Caco-2 (cell line): ENCODE measurements around the gene CDH13. TPM values are rescaled to one million over a fixed set of nuclear protein-coding genes. Genes with fewer than 3 reads are reported as not detected.

Experiments
- BruUV-seq: library from RNA; stranded (reverse); fragments of 400-500 nt; replicated peaks from 2 replicates; lab custom pipeline; 2021; lab: Mats Ljungman, UMichigan
- CTCF ChIA-PET: fragments of 300-600 bp; sonication (Branson Sonifier 250); formaldehyde crosslinking; loops from one replicate; lab custom pipeline; 2022; ENCODE audit warnings: antibody characterized with exemption; lab: Charles Lee
- POLR2A ChIA-PET: fragments of 300-600 bp; sonication (Branson Sonifier 250); formaldehyde crosslinking; loops from one replicate; lab custom pipeline; 2022; ENCODE audit warnings: antibody characterized with exemption; lab: Charles Lee
- DNase-seq, 2 experiments: peaks; one replicate each; pipeline versions ENCODE4 v3.0.0 to v3.0.0-alpha.2; 2020 to 2022
- H3K27me3 ChIP-seq: replicated peaks from 2 replicates; pipeline ENCODE4 v1.6.0; 2011; ENCODE audit warnings: low read length; ENCODE audit not compliant: control insufficient read depth, insufficient read depth
- H3K36me3 ChIP-seq: 2 replicates; pipeline ENCODE4 v1.5.1; 2011; ENCODE audit warnings: low read length; ENCODE audit not compliant: control insufficient read depth, insufficient read depth
- H3K4me1 ChIP-seq: fragments of 250-450 bp; sonication (Bioruptor Pico); 2 replicates; pipeline ENCODE4 v1.5.1; 2020; ENCODE audit warnings: mild to moderate bottlenecking
- H3K4me3 ChIP-seq: 2 replicates; pipeline ENCODE4 v1.5.1; 2011; ENCODE audit warnings: low read depth, mild to moderate bottlenecking, control low read depth, low read length
- H3K9me3 ChIP-seq: fragments of 250-450 bp; sonication (Bioruptor Pico); 2 replicates; pipeline ENCODE4 v1.5.1; 2020; ENCODE audit warnings: mild to moderate bottlenecking, moderate library complexity
- H3K27ac Mint-ChIP-seq: one replicate; pipeline ENCODE4 v1.8.0; 2022; ENCODE audit warnings: mixed read lengths; ENCODE audit not compliant: unreplicated experiment
- H3K27me3 Mint-ChIP-seq: one replicate; pipeline ENCODE4 v1.8.0; 2022; ENCODE audit warnings: mixed read lengths; ENCODE audit not compliant: insufficient read depth, unreplicated experiment
- H3K36me3 Mint-ChIP-seq: one replicate; pipeline ENCODE4 v1.8.0; 2022; ENCODE audit warnings: mild to moderate bottlenecking, mixed read lengths; ENCODE audit not compliant: insufficient read depth, unreplicated experiment
- H3K4me1 Mint-ChIP-seq: one replicate; pipeline ENCODE4 v1.8.0; 2022; ENCODE audit warnings: low read depth, mixed read lengths; ENCODE audit not compliant: unreplicated experiment
- H3K4me3 Mint-ChIP-seq: one replicate; pipeline ENCODE4 v1.8.0; 2022; ENCODE audit warnings: mild to moderate bottlenecking, moderate library complexity, mixed read lengths; ENCODE audit not compliant: unreplicated experiment
- H3K9me3 Mint-ChIP-seq: one replicate; pipeline ENCODE4 v1.8.0; 2022; ENCODE audit warnings: mixed read lengths; ENCODE audit not compliant: unreplicated experiment
- intact Hi-C: fragments of 100-400 bp; cut with micrococcal nuclease; formaldehyde crosslinking; loops from one replicate; pipeline ENCODE4 v1.10.0; 2022; ENCODE audit not compliant: unreplicated experiment
- total RNA-seq: library from RNA; stranded (reverse); gene quantifications from 2 replicates; pipeline ENCODE4 v1.2.3, GENCODE V29; 2022
- TF ChIP-seq, protein P1 (sequence below), 2 experiments: fragments of 200-600 bp in 1 of 2; IDR thresholded peaks; 1 replicate in 1 of 2; 2 replicates in 1 of 2; pipeline versions ENCODE4 v1.5.1 to v1.8.0; 2011 to 2022; ENCODE audit warnings: antibody characterized with exemption in 1 of 2, control low read depth in 1 of 2, inconsistent platforms in 1 of 2, low read depth in 1 of 2, low read length in 1 of 2, mild to moderate bottlenecking in 1 of 2, moderate library complexity in 1 of 2; ENCODE audit not compliant: insufficient read depth in 1 of 2, severe bottlenecking in 1 of 2, unreplicated experiment in 1 of 2

The CDH13 gene
- total RNA-seq, 1 experiment from 2014 or later = 2.2 TPM

DNA sequence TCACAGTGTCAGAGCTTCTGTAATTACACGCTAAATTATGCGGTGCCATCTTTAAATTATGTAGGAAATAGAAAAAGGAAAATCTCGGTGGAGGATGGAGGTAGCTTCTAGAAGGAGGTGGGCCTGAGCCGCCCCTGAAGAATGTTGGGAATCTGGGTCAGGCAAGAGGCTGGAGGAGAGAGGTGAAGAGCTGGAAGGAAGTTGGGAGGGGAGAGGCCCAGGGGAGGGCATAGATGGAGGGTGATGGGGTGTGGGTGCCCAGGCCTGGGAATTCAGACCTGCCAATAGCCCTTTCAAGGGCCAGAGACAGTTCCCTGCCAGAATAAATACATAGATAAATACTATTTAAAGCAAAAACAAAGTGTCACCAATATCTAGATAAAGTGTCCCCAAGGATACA lies 766.0 kb downstream of the CDH13 start:
- Mint-ChIP-seq H3K27me3 (no peaks in the 10 kb centered on the region), H3K36me3 (no peaks in the 10 kb centered on the region), H3K9me3 (peaks cover 16% of the 10 kb centered on the region), H3K4me3 (no peak overlapping the region), H3K27ac (no peak overlapping the region), H3K4me1 (no peaks in the 10 kb centered on the region)
- no peak for DNase-seq
- TF ChIP-seq, protein P1, sequence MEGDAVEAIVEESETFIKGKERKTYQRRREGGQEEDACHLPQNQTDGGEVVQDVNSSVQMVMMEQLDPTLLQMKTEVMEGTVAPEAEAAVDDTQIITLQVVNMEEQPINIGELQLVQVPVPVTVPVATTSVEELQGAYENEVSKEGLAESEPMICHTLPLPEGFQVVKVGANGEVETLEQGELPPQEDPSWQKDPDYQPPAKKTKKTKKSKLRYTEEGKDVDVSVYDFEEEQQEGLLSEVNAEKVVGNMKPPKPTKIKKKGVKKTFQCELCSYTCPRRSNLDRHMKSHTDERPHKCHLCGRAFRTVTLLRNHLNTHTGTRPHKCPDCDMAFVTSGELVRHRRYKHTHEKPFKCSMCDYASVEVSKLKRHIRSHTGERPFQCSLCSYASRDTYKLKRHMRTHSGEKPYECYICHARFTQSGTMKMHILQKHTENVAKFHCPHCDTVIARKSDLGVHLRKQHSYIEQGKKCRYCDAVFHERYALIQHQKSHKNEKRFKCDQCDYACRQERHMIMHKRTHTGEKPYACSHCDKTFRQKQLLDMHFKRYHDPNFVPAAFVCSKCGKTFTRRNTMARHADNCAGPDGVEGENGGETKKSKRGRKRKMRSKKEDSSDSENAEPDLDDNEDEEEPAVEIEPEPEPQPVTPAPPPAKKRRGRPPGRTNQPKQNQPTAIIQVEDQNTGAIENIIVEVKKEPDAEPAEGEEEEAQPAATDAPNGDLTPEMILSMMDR (IDR thresholded peaks at IDR 0.05; ENCODE audit: insufficient read depth in 1 of 2, low read depth in 1 of 2, low read length in 1 of 2, severe bottlenecking in 1 of 2, unreplicated experiment in 1 of 2) = no peak
- no peaks in the 10 kb centered on the region for H3K4me1 ChIP-seq
- H3K27me3 ChIP-seq = peaks cover 2% of the 10 kb centered on the region; the same call in 1 of the 2 replicates
- ChIA-PET POLR2A (no interaction called here), CTCF (no interaction called here)
- no peak overlapping the region for H3K4me3 ChIP-seq
- H3K36me3 ChIP-seq = no peaks in the 10 kb centered on the region
- BruUV-seq = no TSS peak
- intact Hi-C loops = no loop called here
- H3K9me3 ChIP-seq = 0 out of 2 replicates have a peak, but pooled peaks cover 3% of the 10 kb centered on the region

DNA sequence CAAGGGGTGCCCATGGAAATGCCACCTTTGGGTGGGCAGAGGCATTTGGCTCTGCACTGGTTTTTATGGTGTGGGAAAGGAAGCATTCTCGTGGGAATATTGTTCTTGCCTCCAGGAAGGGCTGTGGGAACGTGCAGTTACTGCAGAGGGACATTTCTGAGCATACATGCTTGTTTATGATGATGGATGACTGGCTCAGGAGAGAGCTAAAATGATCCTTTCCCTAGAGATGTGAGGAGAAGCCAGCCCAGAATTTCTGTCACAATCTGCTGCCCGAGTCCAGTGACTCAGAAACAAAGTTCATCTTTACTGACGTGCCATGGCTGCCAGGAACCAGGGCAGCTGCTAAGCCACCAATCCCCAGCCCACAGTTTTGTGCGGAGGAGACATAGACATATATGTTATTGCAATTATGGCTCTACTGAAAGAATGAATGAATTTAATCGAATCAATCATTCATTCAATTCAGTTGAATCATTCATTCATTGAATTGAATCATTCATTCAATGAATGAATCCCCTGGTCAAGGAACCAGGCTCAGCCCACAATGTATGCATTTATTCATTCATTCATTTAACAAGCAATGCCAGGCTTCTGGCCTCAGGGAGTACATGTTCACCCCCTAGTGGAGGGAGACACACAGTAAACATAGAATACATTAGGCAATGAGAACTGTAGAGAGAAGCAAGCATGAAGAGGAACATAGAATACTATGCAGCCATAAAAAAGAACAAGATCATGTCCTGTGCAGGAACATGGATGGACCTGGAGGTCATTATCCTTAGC lies 766.6 kb downstream of the CDH13 start:
- Mint-ChIP-seq H3K4me3 (no peak overlapping the region), H3K36me3 (no peaks in the 10 kb centered on the region), H3K4me1 (no peaks in the 10 kb centered on the region), H3K27me3 (no peaks in the 10 kb centered on the region), H3K9me3 (peaks cover 16% of the 10 kb centered on the region), H3K27ac (no peak overlapping the region)
- BruUV-seq = no TSS peak
- Histone ChIP-seq H3K9me3 (0 out of 2 replicates have a peak, but pooled peaks cover 3% of the 10 kb centered on the region), H3K27me3 (peaks cover 1% of the 10 kb centered on the region; the same call in 1 of the 2 replicates), H3K36me3 (no peaks in the 10 kb centered on the region), H3K4me3 (no peak overlapping the region), H3K4me1 (no peaks in the 10 kb centered on the region)
- intact Hi-C loops = no loop called here
- ChIA-PET POLR2A (no interaction called here), CTCF (no interaction called here)
- TF ChIP-seq, protein P1 (IDR thresholded peaks at IDR 0.05; ENCODE audit: insufficient read depth in 1 of 2, low read depth in 1 of 2, low read length in 1 of 2, severe bottlenecking in 1 of 2, unreplicated experiment in 1 of 2) = no peak
- no peak for DNase-seq

- Mint-ChIP-seq H3K27me3 (no peaks in the 10 kb centered on the region), H3K4me1 (no peaks in the 10 kb centered on the region), H3K36me3 (no peaks in the 10 kb centered on the region), H3K9me3 (peaks cover 16% of the 10 kb centered on the region), H3K27ac (no peak overlapping the region), H3K4me3 (no peak overlapping the region)
- intact Hi-C loops = no loop called here
- no peaks in the 10 kb centered on the region for H3K36me3 ChIP-seq
- H3K4me3 ChIP-seq = no peak overlapping the region
- TF ChIP-seq, protein P1 (IDR thresholded peaks at IDR 0.05; ENCODE audit: insufficient read depth in 1 of 2, low read depth in 1 of 2, low read length in 1 of 2, severe bottlenecking in 1 of 2, unreplicated experiment in 1 of 2) = no peak
- CTCF ChIA-PET = interaction anchor here (0.6 kb wide), 1 partner anchor 17 kb away, joined by 6 read pairs; no protein-coding TSS in a partner anchor
- peaks cover 9% of the 10 kb centered on the region; the same call in 1 of the 2 replicates for H3K9me3 ChIP-seq
- no peaks in the 10 kb centered on the region for H3K27me3 ChIP-seq
- POLR2A ChIA-PET = no interaction called here
- DNase-seq = no peak
- BruUV-seq = no TSS peak
- H3K4me1 ChIP-seq = no peaks in the 10 kb centered on the region
These were observed 771.0 kb downstream of the CDH13 start for GRCh38 chr16:83397601-83398291.
